ENCODE results near the gene TOX2. TPM values are rescaled to one million over a fixed set of nuclear protein-coding genes. Genes with fewer than 3 reads are reported as not detected.

The TOX2 gene
- total and polyA plus RNA-seq, 7 donors = 0.06 to 0.53 (median 0.38) TPM

DNA sequence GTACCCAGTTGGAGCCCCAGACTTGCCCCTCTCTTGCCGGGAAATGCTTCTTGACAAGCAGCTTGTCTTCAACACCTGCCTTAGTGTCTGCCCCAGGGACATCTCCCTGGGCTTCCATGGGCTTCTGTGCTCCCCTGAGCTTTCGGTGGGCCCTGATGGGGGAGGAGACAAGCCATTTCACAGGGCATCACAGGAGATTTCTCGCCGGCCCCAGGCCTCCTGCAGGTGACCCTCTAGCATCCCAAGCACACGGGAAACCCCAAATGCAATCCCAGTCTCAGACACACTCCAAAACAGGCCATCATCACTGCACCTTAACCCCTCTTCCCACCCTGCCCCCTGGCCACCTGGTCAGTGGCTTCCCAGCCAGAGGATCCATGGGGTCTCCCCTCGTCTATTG lies 197.8 kb downstream of the TOX2 start:
- Histone ChIP-seq H3K36me3 (ENCODE audit: insufficient read depth in 1 of 2, low read depth in 1 of 2) (peaks cover 3 to 19% of the 10 kb centered on the region in 2 donors), H3K9me3 (no peaks in the 10 kb centered on the region), H3K4me3 (no peak overlapping the region), H3K27me3 (ENCODE audit: insufficient read depth in 3 of 3, low read length in 2 of 3) (no peaks in the 10 kb centered on the region), H3K27ac (no peak overlapping the region), H3K4me1 (peaks cover 5% of the 10 kb centered on the region)
- TF ChIP-seq, protein P1, sequence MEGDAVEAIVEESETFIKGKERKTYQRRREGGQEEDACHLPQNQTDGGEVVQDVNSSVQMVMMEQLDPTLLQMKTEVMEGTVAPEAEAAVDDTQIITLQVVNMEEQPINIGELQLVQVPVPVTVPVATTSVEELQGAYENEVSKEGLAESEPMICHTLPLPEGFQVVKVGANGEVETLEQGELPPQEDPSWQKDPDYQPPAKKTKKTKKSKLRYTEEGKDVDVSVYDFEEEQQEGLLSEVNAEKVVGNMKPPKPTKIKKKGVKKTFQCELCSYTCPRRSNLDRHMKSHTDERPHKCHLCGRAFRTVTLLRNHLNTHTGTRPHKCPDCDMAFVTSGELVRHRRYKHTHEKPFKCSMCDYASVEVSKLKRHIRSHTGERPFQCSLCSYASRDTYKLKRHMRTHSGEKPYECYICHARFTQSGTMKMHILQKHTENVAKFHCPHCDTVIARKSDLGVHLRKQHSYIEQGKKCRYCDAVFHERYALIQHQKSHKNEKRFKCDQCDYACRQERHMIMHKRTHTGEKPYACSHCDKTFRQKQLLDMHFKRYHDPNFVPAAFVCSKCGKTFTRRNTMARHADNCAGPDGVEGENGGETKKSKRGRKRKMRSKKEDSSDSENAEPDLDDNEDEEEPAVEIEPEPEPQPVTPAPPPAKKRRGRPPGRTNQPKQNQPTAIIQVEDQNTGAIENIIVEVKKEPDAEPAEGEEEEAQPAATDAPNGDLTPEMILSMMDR (IDR thresholded peaks at IDR 0.05) = no peak
- intact Hi-C loops (cut with DNase I) = loop anchor here in 1 of 2 donors (10.0 kb wide), 1 partner anchor 362 kb away; the partner anchor contains the start of gene TTPAL
- ATAC-seq = no peak
- WGBS, 3 donors = 80 to 88% (median 82%) methylated on average over 6 of the region's 6 CpGs
- DNase-seq = no peak

DNA sequence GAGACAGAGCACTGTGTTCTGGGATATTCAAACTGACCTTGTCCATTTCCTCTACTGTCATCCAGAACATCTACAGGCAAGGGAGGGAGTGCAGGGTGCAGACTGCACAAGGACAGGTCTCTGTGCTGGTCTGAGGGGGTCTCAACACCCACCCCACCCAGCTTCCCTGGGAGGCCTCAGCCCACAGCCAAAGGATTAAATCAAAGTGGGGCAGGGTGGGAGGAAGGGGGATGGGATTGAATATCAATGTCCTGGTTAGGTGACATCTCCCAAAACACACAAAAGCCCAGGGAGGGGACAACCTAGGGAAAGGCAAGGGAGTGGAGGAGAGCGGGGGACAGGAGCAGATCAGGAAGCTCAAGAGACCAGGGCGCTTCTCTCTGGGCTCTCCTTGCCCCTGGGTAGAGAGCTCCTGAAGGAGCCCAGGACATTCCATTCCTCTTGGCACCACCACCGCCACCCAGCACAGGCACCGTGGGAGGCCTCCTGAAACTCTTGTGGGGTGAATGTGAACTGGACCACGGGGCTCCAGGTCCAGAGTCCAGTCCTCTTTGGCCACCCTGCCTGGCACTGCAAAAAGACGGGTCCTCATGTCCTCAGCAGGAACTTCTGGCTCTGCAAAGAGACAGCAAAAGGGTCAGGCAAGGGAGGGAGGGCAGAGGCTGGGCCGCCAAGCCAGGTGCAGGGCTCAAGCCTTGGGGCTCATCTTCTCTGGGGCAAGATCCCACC lies 198.4 kb downstream of the TOX2 start:
- TF ChIP-seq, protein P1 (IDR thresholded peaks at IDR 0.05) = no peak
- WGBS, 3 donors = 55 to 72% (median 69%) methylated on average over 7 of the region's 7 CpGs
- Histone ChIP-seq H3K27me3 (ENCODE audit: insufficient read depth in 3 of 3, low read length in 2 of 3) (no peaks in the 10 kb centered on the region), H3K36me3 (ENCODE audit: insufficient read depth in 1 of 2, low read depth in 1 of 2) (peaks cover 3 to 19% of the 10 kb centered on the region in 2 donors), H3K9me3 (no peaks in the 10 kb centered on the region), H3K4me3 (no peak overlapping the region), H3K4me1 (peaks cover 5% of the 10 kb centered on the region), H3K27ac (peak overlapping the region; percentile 41)
- ATAC-seq (no peak), DNase-seq (no peak)
- intact Hi-C loops (cut with DNase I) = loop anchor here in 1 of 2 donors (10.0 kb wide), 1 partner anchor 362 kb away; the partner anchor contains the start of gene TTPAL

DNA sequence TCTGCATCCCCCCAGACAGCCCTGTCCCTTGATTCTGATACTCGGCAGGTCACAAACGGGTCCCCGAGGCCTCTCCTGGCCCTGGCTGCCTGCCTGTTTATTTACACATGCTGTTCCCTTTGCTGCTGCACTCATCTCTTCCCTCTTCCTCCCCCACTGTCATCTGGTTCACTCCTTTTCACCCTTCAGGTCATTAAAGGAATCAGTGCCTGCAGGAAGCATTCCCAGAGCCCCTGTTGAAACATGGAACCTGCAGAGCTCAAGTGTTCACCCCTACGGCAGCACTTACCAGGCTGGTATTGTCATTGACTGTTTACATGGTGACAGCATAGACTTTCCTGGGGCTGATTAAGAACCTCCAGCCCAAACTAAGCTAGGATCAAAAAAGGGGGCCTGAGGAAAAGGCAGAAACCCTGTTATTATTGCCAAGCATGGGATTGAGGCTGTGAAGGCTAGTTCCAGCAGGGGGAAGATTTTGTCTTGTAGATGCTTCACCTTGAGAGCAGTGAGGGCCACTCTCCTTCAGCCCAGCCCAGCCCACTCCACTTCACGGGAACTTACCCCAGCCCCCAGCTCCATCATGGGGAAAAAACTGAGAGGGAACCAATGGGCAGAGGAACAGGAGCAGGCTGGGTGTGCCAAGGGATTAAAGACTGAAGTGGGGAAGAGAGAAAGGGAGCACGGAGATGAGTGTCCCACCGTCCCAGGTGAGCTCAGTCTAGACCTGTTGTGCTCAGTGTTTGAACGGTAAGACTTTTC lies 199.1 kb downstream of the TOX2 start:
- intact Hi-C loops (cut with DNase I) = loop anchor here in 1 of 2 donors (10.0 kb wide), 1 partner anchor 361 kb away; the partner anchor contains the start of gene TTPAL
- Histone ChIP-seq H3K4me1 (peaks cover 5% of the 10 kb centered on the region), H3K4me3 (no peak overlapping the region), H3K27ac (peak overlapping the region; percentile 9), H3K9me3 (no peaks in the 10 kb centered on the region), H3K27me3 (ENCODE audit: insufficient read depth in 3 of 3, low read length in 2 of 3) (no peaks in the 10 kb centered on the region), H3K36me3 (ENCODE audit: insufficient read depth in 1 of 2, low read depth in 1 of 2) (peaks cover 3 to 19% of the 10 kb centered on the region in 2 donors)
- TF ChIP-seq, protein P1 (IDR thresholded peaks at IDR 0.05) = no peak
- WGBS, 3 donors = 50 to 78% (median 58%) methylated on average over 8 of the region's 8 CpGs
- no peak for ATAC-seq
- DNase-seq = no peak

DNA sequence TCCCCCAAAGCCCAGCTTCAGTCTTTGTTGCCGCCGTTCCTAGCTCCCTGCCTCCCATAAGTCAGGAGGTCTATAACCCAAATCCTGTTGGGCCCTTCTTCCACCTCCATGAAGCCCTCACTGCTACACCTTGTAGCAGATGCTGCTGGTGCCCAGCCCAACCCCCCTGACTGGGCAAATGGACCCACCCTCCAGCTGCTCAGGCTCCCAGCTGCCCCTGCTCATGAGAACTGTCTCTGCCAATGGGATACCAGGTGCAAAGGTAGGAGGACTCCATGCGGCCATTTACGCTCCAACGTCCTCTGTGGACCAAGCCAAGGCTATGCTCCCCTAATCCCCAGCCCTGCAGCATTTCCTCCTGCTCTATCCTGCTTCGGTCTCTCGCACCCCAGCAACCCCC lies 200.5 kb downstream of the TOX2 start:
- DNase-seq (no peak), ATAC-seq (no peak)
- Histone ChIP-seq H3K27ac (peak overlapping the region; percentile 5), H3K27me3 (ENCODE audit: insufficient read depth in 3 of 3, low read length in 2 of 3) (no peaks in the 10 kb centered on the region), H3K9me3 (no peaks in the 10 kb centered on the region), H3K4me3 (no peak overlapping the region), H3K4me1 (peaks cover 5% of the 10 kb centered on the region), H3K36me3 (ENCODE audit: insufficient read depth in 1 of 2, low read depth in 1 of 2) (peaks cover 3 to 19% of the 10 kb centered on the region in 2 donors)
- TF ChIP-seq, protein P1 (IDR thresholded peaks at IDR 0.05) = no peak
- WGBS, 3 donors = 74 to 91% (median 78%) methylated on average over 7 of the region's 7 CpGs
- intact Hi-C loops (cut with DNase I) = loop anchor here (5.0 to 10.0 kb wide), 2 partner anchors 197 to 360 kb away; partner anchors contain the start of genes FITM2 (in 2 of the 2) and TTPAL (in 1 of the 2)

Data from psoas muscle (tissue), 8 donors.